Small intestine (tissue), 7 donors: ENCODE results near the gene PLB1. TPM values are rescaled to one million over a fixed set of nuclear protein-coding genes. Genes with fewer than 3 reads are reported as not detected.

Experiments
- DNase-seq, 2 donors: peaks; one replicate each; pipeline versions ENCODE4 v3.0.0 to v3.0.0-alpha.2; 2013
- FAIRE-seq: peaks from 2 replicates; lab custom pipeline; 2012; peaks lifted over from hg19 to GRCh38; lab: Jason Lieb, UNC
- H3K27ac ChIP-seq, 3 donors: one replicate each; pipeline ENCODE4 v1.5.1; 2013; ENCODE audit warnings: low read length in 2 of 3, mild to moderate bottlenecking in 2 of 3, control low read depth in 1 of 3, inconsistent platforms in 1 of 3, low read depth in 1 of 3, moderate library complexity in 1 of 3
- H3K27me3 ChIP-seq, 3 donors: one replicate each; pipeline ENCODE4 v1.6.1; 2013; ENCODE audit warnings: low read length in 3 of 3, inconsistent platforms in 1 of 3; ENCODE audit not compliant: control insufficient read depth in 3 of 3, insufficient read depth in 3 of 3
- H3K36me3 ChIP-seq, 3 donors: one replicate each; pipeline ENCODE4 v1.6.1; 2013; ENCODE audit warnings: low read length in 3 of 3, inconsistent platforms in 1 of 3, low read depth in 1 of 3, mild to moderate bottlenecking in 1 of 3, moderate library complexity in 1 of 3; ENCODE audit not compliant: control insufficient read depth in 3 of 3, insufficient read depth in 2 of 3
- H3K4me1 ChIP-seq, 3 donors: one replicate each; pipeline ENCODE4 v1.6.1; 2013; ENCODE audit warnings: low read length in 2 of 3, inconsistent platforms in 1 of 3, low read depth in 1 of 3, mild to moderate bottlenecking in 1 of 3, moderate library complexity in 1 of 3; ENCODE audit not compliant: control insufficient read depth in 3 of 3, insufficient read depth in 2 of 3
- H3K4me3 ChIP-seq, 3 donors: one replicate each; pipeline ENCODE4 v1.5.1; 2013; ENCODE audit warnings: low read length in 3 of 3, control low read depth in 1 of 3, inconsistent platforms in 1 of 3, low read depth in 1 of 3, mild to moderate bottlenecking in 1 of 3, moderate library complexity in 1 of 3
- H3K9me3 ChIP-seq, 2 donors: one replicate each; pipeline ENCODE4 v1.6.1; 2013; ENCODE audit warnings: low read depth in 1 of 2, low read length in 1 of 2; ENCODE audit not compliant: control insufficient read depth in 2 of 2, insufficient read depth in 1 of 2
- WGBS, 3 donors: extraction: QIAGEN DNeasy Blood & Tissue Kit; methylation state at CpG; one replicate each; pipeline ENCODE4 v1.1.7; 2013; 5-methylcytosine and 5-hydroxymethylcytosine counted together
- polyA plus RNA-seq, 4 donors: library from polyadenylated mRNA; stranded (reverse) in 3 of 4; unstranded in 1 of 4; fragments of 200-250 nt in 3 of 4; fragments of 120-200 nt in 1 of 4; gene quantifications; one replicate each; pipeline versions ENCODE4 v1.2.1 to v1.2.3, GENCODE V29; 2013
- donor health status: healthy with polysubstance abuse.
- donor health status: control.
- donor health status: control.
- donor health status: Bipolar disorder and iron deficiency.
- donor health status: healthy.

The PLB1 gene
- polyA plus RNA-seq, 4 donors = 0.45 to 125 (median 1.1) TPM

- H3K27me3 ChIP-seq = no peaks in the 10 kb centered on the region
- no peaks in the 10 kb centered on the region for H3K9me3 ChIP-seq
- peak overlapping the region in 1 of 3 donors; percentile 84 for H3K27ac ChIP-seq
- no peaks in the 10 kb centered on the region for H3K36me3 ChIP-seq
- H3K4me1 ChIP-seq = peaks cover 6 to 19% (median 11%) of the 10 kb centered on the region in 3 donors
- no peak overlapping the region for H3K4me3 ChIP-seq
- no peak for DNase-seq
- 90 to 95% (median 92%) methylated on average over 5 of the region's 5 CpGs for WGBS, 3 donors
- FAIRE-seq = no peak
Measured at GRCh38 chr2:28627722-28628480, 132.0 kb downstream of the PLB1 start.

GRCh38 chr2:28628506-28628905 lies 132.6 kb downstream of the PLB1 start:
- H3K36me3 ChIP-seq = no peaks in the 10 kb centered on the region
- no peak for DNase-seq
- H3K4me1 ChIP-seq = peaks cover 5 to 13% (median 11%) of the 10 kb centered on the region in 3 donors
- no peaks in the 10 kb centered on the region for H3K27me3 ChIP-seq
- no peak overlapping the region for H3K27ac ChIP-seq
- H3K4me3 ChIP-seq = no peak overlapping the region
- H3K9me3 ChIP-seq = no peaks in the 10 kb centered on the region
- FAIRE-seq = no peak
- WGBS, 3 donors = 95% methylated on average over 8 of the region's 8 CpGs

GRCh38 chr2:28628987-28629386 lies 133.1 kb downstream of the PLB1 start:
- FAIRE-seq (no peak), DNase-seq (no peak)
- Histone ChIP-seq H3K27ac (no peak overlapping the region), H3K4me1 (peaks cover 5 to 11% (median 11%) of the 10 kb centered on the region in 3 donors), H3K9me3 (no peaks in the 10 kb centered on the region), H3K4me3 (no peak overlapping the region), H3K27me3 (no peaks in the 10 kb centered on the region), H3K36me3 (no peaks in the 10 kb centered on the region)
- 92 to 95% (median 94%) methylated on average over 5 of the region's 5 CpGs for WGBS, 3 donors

- Histone ChIP-seq H3K27me3 (no peaks in the 10 kb centered on the region), H3K36me3 (no peaks in the 10 kb centered on the region), H3K9me3 (no peaks in the 10 kb centered on the region), H3K4me1 (peaks cover 4 to 10% (median 9%) of the 10 kb centered on the region in 3 donors), H3K4me3 (no peak overlapping the region), H3K27ac (no peak overlapping the region)
- no peak for DNase-seq
- 92 to 96% (median 95%) methylated on average over 7 of the region's 7 CpGs for WGBS, 3 donors
- no peak for FAIRE-seq
Measured at GRCh38 chr2:28629910-28630309, 134.1 kb downstream of the PLB1 start.

- Histone ChIP-seq H3K27me3 (no peaks in the 10 kb centered on the region), H3K9me3 (no peaks in the 10 kb centered on the region), H3K4me1 (peaks cover 0 to 6% (median 6%) of the 10 kb centered on the region in 3 donors), H3K36me3 (no peaks in the 10 kb centered on the region), H3K27ac (no peak overlapping the region), H3K4me3 (no peak overlapping the region)
- 80 to 82% (median 81%) methylated on average over 3 of the region's 3 CpGs for WGBS, 3 donors
- DNase-seq (no peak), FAIRE-seq (no peak)
Measured at GRCh38 chr2:28630341-28630740, 134.5 kb downstream of the PLB1 start.

- Histone ChIP-seq H3K9me3 (no peaks in the 10 kb centered on the region), H3K27ac (no peak overlapping the region), H3K4me1 (peaks cover 0 to 6% (median 2%) of the 10 kb centered on the region in 3 donors), H3K27me3 (no peaks in the 10 kb centered on the region), H3K4me3 (no peak overlapping the region), H3K36me3 (no peaks in the 10 kb centered on the region)
- FAIRE-seq (no peak), DNase-seq (no peak)
- WGBS, 3 donors = 64 to 89% (median 82%) methylated on average over 11 of the region's 11 CpGs
Measured at GRCh38 chr2:28631514-28632206, 135.8 kb downstream of the PLB1 start.

GRCh38 chr2:28632791-28633190 lies 136.9 kb downstream of the PLB1 start:
- H3K4me3 ChIP-seq = no peak overlapping the region
- H3K36me3 ChIP-seq = no peaks in the 10 kb centered on the region
- no peaks in the 10 kb centered on the region for H3K9me3 ChIP-seq
- H3K27me3 ChIP-seq = no peaks in the 10 kb centered on the region
- peaks cover 0 to 6% (median 2%) of the 10 kb centered on the region in 3 donors for H3K4me1 ChIP-seq
- DNase-seq (no peak), FAIRE-seq (no peak)
- H3K27ac ChIP-seq = no peak overlapping the region
- 90 to 97% (median 97%) methylated on average over 6 of the region's 6 CpGs for WGBS, 3 donors

GRCh38 chr2:28633204-28633603 lies 137.3 kb downstream of the PLB1 start:
- 64 to 74% (median 70%) methylated on average over 7 of the region's 7 CpGs for WGBS, 3 donors
- no peak overlapping the region for H3K27ac ChIP-seq
- H3K4me1 ChIP-seq = peaks cover 0 to 6% (median 2%) of the 10 kb centered on the region in 3 donors
- FAIRE-seq (no peak), DNase-seq (no peak)
- H3K9me3 ChIP-seq = no peaks in the 10 kb centered on the region
- no peak overlapping the region for H3K4me3 ChIP-seq
- H3K27me3 ChIP-seq = no peaks in the 10 kb centered on the region
- H3K36me3 ChIP-seq = no peaks in the 10 kb centered on the region
